ENCODE measurements around the gene USP4. TPM values are rescaled to one million over a fixed set of nuclear protein-coding genes. Genes with fewer than 3 reads are reported as not detected.
A peak's percentile ranks its signal among the peaks of the same experiment; 100 is the strongest.

Gene USP4
- total and polyA plus RNA-seq, 2 of the 13 experiments (the other 11 are each of a cell fraction or from before 2014, with no cell fraction given) = 9.2 to 20.8 TPM

DNA sequence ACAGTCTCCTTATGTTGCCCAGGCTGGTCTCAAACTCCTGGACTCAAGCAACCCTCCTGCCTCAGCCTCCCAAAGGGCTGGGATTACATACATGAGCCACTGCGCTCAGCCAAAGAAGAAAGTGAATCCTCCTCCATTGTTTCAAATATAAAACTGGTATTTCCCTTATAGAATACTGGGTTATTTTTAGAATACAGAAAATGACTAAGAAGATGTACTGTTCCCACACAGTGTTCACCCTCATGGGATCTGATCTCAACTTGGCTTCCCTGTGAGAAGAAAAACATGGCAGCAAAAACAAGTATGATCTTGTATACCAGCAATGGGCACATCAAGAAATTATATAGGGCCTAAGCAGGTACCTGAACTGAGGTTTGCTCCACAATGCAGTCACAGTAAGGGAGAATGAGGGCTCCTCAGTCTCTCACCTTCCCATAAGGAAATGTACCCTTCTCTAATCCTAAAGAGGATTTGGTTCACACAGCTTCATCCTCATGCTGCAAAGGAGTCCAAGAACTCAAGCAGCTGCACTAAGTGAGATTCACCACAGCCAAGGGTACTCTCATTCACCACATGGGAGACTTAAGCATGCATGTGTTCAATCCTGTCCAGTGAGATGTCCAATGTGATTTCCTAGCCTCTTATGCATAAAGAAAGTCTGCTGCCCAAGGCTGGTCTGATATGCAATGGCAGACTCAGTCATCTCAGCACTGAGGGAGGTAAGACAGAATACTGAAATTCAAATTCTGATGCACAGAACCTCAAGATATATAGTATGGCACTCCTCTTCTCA is 25.8 kb downstream of the USP4 start:
- Histone ChIP-seq H3K79me2 (ENCODE audit: insufficient read depth, low read length) (no peaks in the 10 kb centered on the region), H4K20me1 (ENCODE audit: insufficient read depth, low read length) (no peaks in the 10 kb centered on the region), H2AFZ (ENCODE audit: low read length) (no peak overlapping the region), H3K4me2 (ENCODE audit: low read depth, low read length) (no peak overlapping the region), H3K9ac (ENCODE audit: insufficient read depth, low read depth, low read length) (no peak overlapping the region), H3K27me3 (ENCODE audit: control insufficient read depth in 1 of 2, insufficient read depth in 2 of 2, low read length in 2 of 2) (no peaks in the 10 kb centered on the region), H3K36me3 (replicated peaks in 1 of 2; ENCODE audit: control insufficient read depth in 1 of 2, insufficient read depth in 2 of 2, low read length in 2 of 2) (peaks cover 17 to 42% of the 10 kb centered on the region in 2 experiments; a peak in 4 of 5 replicates), H3K4me3 (replicated peaks in 1 of 3; ENCODE audit: insufficient read depth in 1 of 3, low read depth in 2 of 3, low read length in 3 of 3) (no peak overlapping the region), H3K27ac (ENCODE audit: extremely low read length, insufficient read depth, low read length) (no peak overlapping the region), H3K9me3 (ENCODE audit: low read length) (no peaks in the 10 kb centered on the region), H3K4me1 (ENCODE audit: insufficient read depth, low read length) (no peaks in the 10 kb centered on the region)
- ATAC-seq (no peak), FAIRE-seq (no peak), DNase-seq (ENCODE audit: low spot score) (no peak)
- ChIA-PET POLR2A (no interaction called here), CTCF (ENCODE audit: low intra/inter-chr PET ratio, low total read pairs) (no interaction called here)
- TF ChIP-seq, protein P1, sequence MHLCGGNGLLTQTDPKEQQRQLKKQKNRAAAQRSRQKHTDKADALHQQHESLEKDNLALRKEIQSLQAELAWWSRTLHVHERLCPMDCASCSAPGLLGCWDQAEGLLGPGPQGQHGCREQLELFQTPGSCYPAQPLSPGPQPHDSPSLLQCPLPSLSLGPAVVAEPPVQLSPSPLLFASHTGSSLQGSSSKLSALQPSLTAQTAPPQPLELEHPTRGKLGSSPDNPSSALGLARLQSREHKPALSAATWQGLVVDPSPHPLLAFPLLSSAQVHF (CRISPR knock-in tag; IDR thresholded peaks at IDR 0.05) = no peak
- TF ChIP-seq, protein P2, sequence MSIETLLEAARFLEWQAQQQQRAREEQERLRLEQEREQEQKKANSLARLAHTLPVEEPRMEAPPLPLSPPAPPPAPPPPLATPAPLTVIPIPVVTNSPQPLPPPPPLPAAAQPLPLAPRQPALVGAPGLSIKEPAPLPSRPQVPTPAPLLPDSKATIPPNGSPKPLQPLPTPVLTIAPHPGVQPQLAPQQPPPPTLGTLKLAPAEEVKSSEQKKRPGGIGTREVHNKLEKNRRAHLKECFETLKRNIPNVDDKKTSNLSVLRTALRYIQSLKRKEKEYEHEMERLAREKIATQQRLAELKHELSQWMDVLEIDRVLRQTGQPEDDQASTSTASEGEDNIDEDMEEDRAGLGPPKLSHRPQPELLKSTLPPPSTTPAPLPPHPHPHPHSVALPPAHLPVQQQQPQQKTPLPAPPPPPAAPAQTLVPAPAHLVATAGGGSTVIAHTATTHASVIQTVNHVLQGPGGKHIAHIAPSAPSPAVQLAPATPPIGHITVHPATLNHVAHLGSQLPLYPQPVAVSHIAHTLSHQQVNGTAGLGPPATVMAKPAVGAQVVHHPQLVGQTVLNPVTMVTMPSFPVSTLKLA (IDR thresholded peaks at IDR 0.05) = peak; percentile 78
- intact Hi-C loops (cut with micrococcal nuclease; ENCODE audit: unreplicated experiment) (no loop called here), in situ Hi-C loops (cut with HindIII; ENCODE audit: extremely low pct_ligation_motif_present, low pct_unique_long_range_greater_than_20kb) (no loop called here)
- WGBS (ENCODE audit: low lambda C conversion rate) = 100% methylated on average over 1 of the region's 1 CpG
- no TSS peak for BruUV-seq (replicated peaks)

DNA sequence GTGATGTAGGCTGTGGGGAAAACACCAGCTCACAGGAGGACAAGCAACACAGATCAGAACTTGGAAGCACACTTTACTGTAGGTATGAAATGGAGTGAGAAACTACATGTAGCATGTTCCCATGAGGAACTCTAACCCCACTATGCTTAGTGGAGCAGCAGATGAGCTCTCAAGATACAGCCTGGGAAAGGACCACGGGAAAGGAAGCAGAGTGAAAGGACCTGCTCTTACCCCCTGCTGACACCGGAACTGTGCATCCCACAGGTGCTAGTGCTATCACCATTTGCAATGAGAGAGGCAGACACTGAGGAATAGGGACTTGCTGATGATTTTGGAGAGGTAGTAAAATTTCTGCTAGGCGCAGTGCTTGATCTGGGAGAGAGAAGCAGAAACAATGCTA is 28.6 kb downstream of the USP4 start:
- Histone ChIP-seq H3K27ac (ENCODE audit: extremely low read length, insufficient read depth, low read length) (no peak overlapping the region), H3K4me1 (ENCODE audit: insufficient read depth, low read length) (no peaks in the 10 kb centered on the region), H3K36me3 (replicated peaks in 1 of 2; ENCODE audit: control insufficient read depth in 1 of 2, insufficient read depth in 2 of 2, low read length in 2 of 2) (peaks cover 10 to 31% of the 10 kb centered on the region in 2 experiments; a peak in 4 of 5 replicates), H3K79me2 (ENCODE audit: insufficient read depth, low read length) (no peaks in the 10 kb centered on the region), H3K27me3 (ENCODE audit: control insufficient read depth in 1 of 2, insufficient read depth in 2 of 2, low read length in 2 of 2) (no peaks in the 10 kb centered on the region), H4K20me1 (ENCODE audit: insufficient read depth, low read length) (no peaks in the 10 kb centered on the region), H3K4me2 (ENCODE audit: low read depth, low read length) (no peak overlapping the region), H2AFZ (ENCODE audit: low read length) (no peak overlapping the region), H3K9ac (ENCODE audit: insufficient read depth, low read depth, low read length) (no peak overlapping the region), H3K4me3 (replicated peaks in 1 of 3; ENCODE audit: insufficient read depth in 1 of 3, low read depth in 2 of 3, low read length in 3 of 3) (no peak overlapping the region), H3K9me3 (ENCODE audit: low read length) (no peaks in the 10 kb centered on the region)
- CTCF ChIA-PET (ENCODE audit: low intra/inter-chr PET ratio, low total read pairs) = no interaction called here
- 95% methylated on average over 3 of the region's 3 CpGs for WGBS (ENCODE audit: low lambda C conversion rate)
- DNase-seq (ENCODE audit: low spot score) = no peak
- no peak for ATAC-seq
- POLR2A ChIA-PET = no interaction called here
- BruUV-seq (replicated peaks) = no TSS peak
- in situ Hi-C loops (cut with HindIII; ENCODE audit: extremely low pct_ligation_motif_present, low pct_unique_long_range_greater_than_20kb) = no loop called here
- no peak for FAIRE-seq
- intact Hi-C loops (cut with micrococcal nuclease; ENCODE audit: unreplicated experiment) = no loop called here
- TF ChIP-seq, protein P3, sequence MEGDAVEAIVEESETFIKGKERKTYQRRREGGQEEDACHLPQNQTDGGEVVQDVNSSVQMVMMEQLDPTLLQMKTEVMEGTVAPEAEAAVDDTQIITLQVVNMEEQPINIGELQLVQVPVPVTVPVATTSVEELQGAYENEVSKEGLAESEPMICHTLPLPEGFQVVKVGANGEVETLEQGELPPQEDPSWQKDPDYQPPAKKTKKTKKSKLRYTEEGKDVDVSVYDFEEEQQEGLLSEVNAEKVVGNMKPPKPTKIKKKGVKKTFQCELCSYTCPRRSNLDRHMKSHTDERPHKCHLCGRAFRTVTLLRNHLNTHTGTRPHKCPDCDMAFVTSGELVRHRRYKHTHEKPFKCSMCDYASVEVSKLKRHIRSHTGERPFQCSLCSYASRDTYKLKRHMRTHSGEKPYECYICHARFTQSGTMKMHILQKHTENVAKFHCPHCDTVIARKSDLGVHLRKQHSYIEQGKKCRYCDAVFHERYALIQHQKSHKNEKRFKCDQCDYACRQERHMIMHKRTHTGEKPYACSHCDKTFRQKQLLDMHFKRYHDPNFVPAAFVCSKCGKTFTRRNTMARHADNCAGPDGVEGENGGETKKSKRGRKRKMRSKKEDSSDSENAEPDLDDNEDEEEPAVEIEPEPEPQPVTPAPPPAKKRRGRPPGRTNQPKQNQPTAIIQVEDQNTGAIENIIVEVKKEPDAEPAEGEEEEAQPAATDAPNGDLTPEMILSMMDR (CRISPR knock-in tag; IDR thresholded peaks at IDR 0.05) = no peak
- TF ChIP-seq, protein P4, sequence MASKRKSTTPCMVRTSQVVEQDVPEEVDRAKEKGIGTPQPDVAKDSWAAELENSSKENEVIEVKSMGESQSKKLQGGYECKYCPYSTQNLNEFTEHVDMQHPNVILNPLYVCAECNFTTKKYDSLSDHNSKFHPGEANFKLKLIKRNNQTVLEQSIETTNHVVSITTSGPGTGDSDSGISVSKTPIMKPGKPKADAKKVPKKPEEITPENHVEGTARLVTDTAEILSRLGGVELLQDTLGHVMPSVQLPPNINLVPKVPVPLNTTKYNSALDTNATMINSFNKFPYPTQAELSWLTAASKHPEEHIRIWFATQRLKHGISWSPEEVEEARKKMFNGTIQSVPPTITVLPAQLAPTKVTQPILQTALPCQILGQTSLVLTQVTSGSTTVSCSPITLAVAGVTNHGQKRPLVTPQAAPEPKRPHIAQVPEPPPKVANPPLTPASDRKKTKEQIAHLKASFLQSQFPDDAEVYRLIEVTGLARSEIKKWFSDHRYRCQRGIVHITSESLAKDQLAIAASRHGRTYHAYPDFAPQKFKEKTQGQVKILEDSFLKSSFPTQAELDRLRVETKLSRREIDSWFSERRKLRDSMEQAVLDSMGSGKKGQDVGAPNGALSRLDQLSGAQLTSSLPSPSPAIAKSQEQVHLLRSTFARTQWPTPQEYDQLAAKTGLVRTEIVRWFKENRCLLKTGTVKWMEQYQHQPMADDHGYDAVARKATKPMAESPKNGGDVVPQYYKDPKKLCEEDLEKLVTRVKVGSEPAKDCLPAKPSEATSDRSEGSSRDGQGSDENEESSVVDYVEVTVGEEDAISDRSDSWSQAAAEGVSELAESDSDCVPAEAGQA (IDR thresholded peaks at IDR 0.05; ENCODE audit: low read depth) = no peak
- TF ChIP-seq, protein P4 (CRISPR knock-in tag; IDR thresholded peaks at IDR 0.05; ENCODE audit: borderline replicate concordance) = no peak
- TF ChIP-seq GTF2F1 (IDR thresholded peaks at IDR 0.05; ENCODE audit: low read length) (no peak), ZNF788 (CRISPR knock-in tag; IDR thresholded peaks at IDR 0.05; ENCODE audit: borderline replicate concordance) (no peak)

Data from HepG2 (cell line).